B cell (primary cell): ENCODE measurements around the gene COL4A1. TPM values are rescaled to one million over a fixed set of nuclear protein-coding genes. Genes with fewer than 3 reads are reported as not detected.

Source experiments
- ATAC-seq: fragments of 200-7000 bp; cut with Tn5 transposase; one replicate; pipeline ENCODE4 v1.10.0; 2021; ENCODE audit warnings: low read depth, mild to moderate bottlenecking, moderate number of reproducible peaks, moderate library complexity
- CTCF ChIA-PET: fragments of 350-600 bp; sonication (Branson Sonifier 250); formaldehyde crosslinking; loops from one replicate; lab custom pipeline; 2021; ENCODE audit warnings: antibody characterized with exemption, inconsistent platforms; lab: Charles Lee
- POLR2A ChIA-PET: fragments of 350-600 bp; sonication (Branson Sonifier 250); formaldehyde crosslinking; loops from one replicate; lab custom pipeline; 2021; ENCODE audit warnings: antibody characterized with exemption; lab: Charles Lee
- DNase-seq: peaks from one replicate; pipeline ENCODE4 v3.0.0; 2013
- H2AFZ ChIP-seq: 2 replicates; pipeline ENCODE4 v1.6.1; 2012; ENCODE audit warnings: mild to moderate bottlenecking, low read depth, low read length; ENCODE audit not compliant: insufficient read depth, poor library complexity, severe bottlenecking
- H3K27ac ChIP-seq, 2 donors: 1 replicate in 1 of 2; 2 replicates in 1 of 2; pipeline ENCODE4 v1.5.1; 2012 to 2013; ENCODE audit warnings: low read length in 2 of 2, mild to moderate bottlenecking in 2 of 2, moderate library complexity in 1 of 2
- H3K27me3 ChIP-seq, 4 experiments: fragments of 200-600 bp in 1 of 4; sonication (generic) in 1 of 4; replicated peaks in 1 of 4; 1 replicate in 2 of 4; 2 replicates in 2 of 4; pipeline versions ENCODE4 v1.6.1 to v1.7.0; 2013 to 2016; ENCODE audit warnings: low read length in 3 of 4, mild to moderate bottlenecking in 2 of 4, mixed read lengths in 1 of 4, moderate library complexity in 1 of 4; ENCODE audit not compliant: insufficient read depth in 4 of 4, control insufficient read depth in 3 of 4; ENCODE audit errors: control extremely low read depth in 1 of 4
- H3K36me3 ChIP-seq, 2 experiments: replicated peaks in 1 of 2; 1 replicate in 1 of 2; 2 replicates in 1 of 2; pipeline versions ENCODE4 v1.6.1 to v1.7.1; 2013; ENCODE audit warnings: low read length in 1 of 2; ENCODE audit not compliant: insufficient read depth in 2 of 2, control insufficient read depth in 1 of 2; ENCODE audit errors: control extremely low read depth in 1 of 2, extremely low read depth in 1 of 2
- H3K4me1 ChIP-seq, 2 donors: fragments of 200-600 bp in 1 of 2; sonication (generic) in 1 of 2; 1 replicate in 1 of 2; 2 replicates in 1 of 2; pipeline versions ENCODE4 v1.5.1 to v1.6.1; 2013 to 2017; ENCODE audit warnings: low read length in 2 of 2; ENCODE audit not compliant: control insufficient read depth in 2 of 2, insufficient read depth in 2 of 2
- H3K4me2 ChIP-seq: replicated peaks from 2 replicates; pipeline ENCODE3; 2012; ENCODE audit warnings: mild to moderate bottlenecking, low read depth, low read length; ENCODE audit not compliant: poor library complexity, severe bottlenecking
- H3K4me3 ChIP-seq, 5 experiments: fragments of 200-600 bp in 1 of 5; sonication (generic) in 1 of 5; 1 replicate in 3 of 5; 2 replicates in 2 of 5; pipeline versions ENCODE4 v1.5.1 to v1.7.0; 2011 to 2016; ENCODE audit warnings: low read length in 4 of 5, mild to moderate bottlenecking in 4 of 5, low read depth in 2 of 5, control low read depth in 1 of 5, moderate library complexity in 1 of 5; ENCODE audit not compliant: insufficient read depth in 1 of 5; ENCODE audit errors: control extremely low read depth in 1 of 5, extremely low read depth in 1 of 5
- H3K79me2 ChIP-seq: fragments of 200-600 bp; sonication (generic); one replicate; pipeline ENCODE4 v1.6.0; 2016; ENCODE audit warnings: low read length; ENCODE audit not compliant: control insufficient read depth, insufficient read depth
- H3K9ac ChIP-seq: fragments of 200-600 bp; sonication (generic); 2 replicates; pipeline ENCODE4 v1.6.1; 2017; ENCODE audit warnings: mild to moderate bottlenecking, low read length, moderate library complexity
- H3K9me3 ChIP-seq, 3 donors: one replicate each; pipeline versions ENCODE4 v1.6.1 to v1.7.1; 2013; ENCODE audit warnings: low read length in 2 of 3; ENCODE audit not compliant: control insufficient read depth in 2 of 3, insufficient read depth in 1 of 3; ENCODE audit errors: control extremely low read depth in 1 of 3
- H4K20me1 ChIP-seq: 2 replicates; pipeline ENCODE4 v1.6.0; 2012; ENCODE audit warnings: mild to moderate bottlenecking, low read length; ENCODE audit not compliant: insufficient read depth, control insufficient read depth, poor library complexity, severe bottlenecking
- H3K27ac Mint-ChIP-seq: one replicate; pipeline ENCODE4 v1.8.0; 2021; ENCODE audit warnings: mixed read lengths
- H3K27me3 Mint-ChIP-seq: one replicate; pipeline ENCODE4 v1.8.0; 2021; ENCODE audit warnings: mixed read lengths
- H3K4me1 Mint-ChIP-seq: one replicate; pipeline ENCODE4 v1.8.0; 2021; ENCODE audit warnings: mixed read lengths
- H3K4me3 Mint-ChIP-seq: one replicate; pipeline ENCODE4 v1.8.0; 2021; ENCODE audit warnings: mixed read lengths
- H3K9me3 Mint-ChIP-seq: one replicate; pipeline ENCODE4 v1.8.0; 2022; ENCODE audit warnings: mixed read lengths; ENCODE audit not compliant: insufficient read depth
- EZH2 ChIP-seq: IDR thresholded peaks from 2 replicates; pipeline ENCODE4 v1.6.1; 2012; ENCODE audit warnings: borderline replicate concordance, low read depth, mild to moderate bottlenecking, moderate library complexity, low read length; ENCODE audit not compliant: insufficient read depth, poor library complexity, severe bottlenecking
- WGBS: methylation state at CpG from one replicate; pipeline ENCODE4 v1.1.5; 2013; ENCODE audit warnings: missing lambda C conversion rate; ENCODE audit not compliant: insufficient coverage; 5-methylcytosine and 5-hydroxymethylcytosine counted together
- intact Hi-C: fragments of 100-400 bp; cut with micrococcal nuclease; formaldehyde crosslinking; loops from one replicate; pipeline ENCODE4 v1.10.0; 2022
- polyA plus RNA-seq: library from polyadenylated mRNA; depleted of rRNA; stranded (reverse); fragments of >200 nt; gene quantifications from 2 replicates; pipeline ENCODE4 v1.2.3, GENCODE V29; 2012
- total RNA-seq, 2 donors: library from RNA; stranded (reverse); fragments of 120-200 nt in 1 of 2; gene quantifications; 1 replicate in 1 of 2; 2 replicates in 1 of 2; pipeline versions ENCODE4 v1.2.3 to v1.2.4, GENCODE V29; 2013 to 2022
- TF ChIP-seq, protein P1 (sequence below): fragments of 200-600 bp; IDR thresholded peaks from one replicate; pipeline ENCODE4 v1.8.0; 2022; ENCODE audit warnings: antibody characterized with exemption, mild to moderate bottlenecking

COL4A1 gene
- total and polyA plus RNA-seq, 2 donors (not counting 1 experiment from before 2014, with no cell fraction given) = not detected

DNA sequence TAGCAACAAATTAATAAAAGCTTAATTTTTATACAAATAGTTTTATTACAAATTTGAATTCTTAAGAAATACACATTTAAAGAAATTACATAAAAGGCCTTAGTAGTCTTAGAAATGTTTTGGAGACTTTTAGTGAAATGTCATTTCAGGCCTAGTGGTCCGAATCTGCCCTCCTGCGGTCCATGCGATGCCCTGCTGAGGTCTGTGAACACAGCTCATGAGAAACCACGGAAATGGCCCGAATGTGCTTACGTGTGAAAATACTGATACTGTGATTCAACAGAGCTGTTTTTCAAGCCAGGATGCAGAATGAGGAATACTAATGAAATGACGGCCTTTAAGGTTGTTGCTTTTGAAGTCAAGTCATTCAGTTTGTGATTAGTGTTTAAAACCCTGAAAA lies 157.9 kb downstream of the COL4A1 start:
- H4K20me1 ChIP-seq = no peaks in the 10 kb centered on the region
- no peak overlapping the region for H3K9ac ChIP-seq
- Mint-ChIP-seq H3K4me1 (no peaks in the 10 kb centered on the region), H3K27me3 (no peaks in the 10 kb centered on the region), H3K9me3 (no peaks in the 10 kb centered on the region), H3K4me3 (no peak overlapping the region), H3K27ac (no peak overlapping the region)
- DNase-seq = no peak
- ChIA-PET POLR2A (no interaction called here), CTCF (no interaction called here)
- H3K4me3 ChIP-seq = no peak overlapping the region
- TF ChIP-seq EZH2 = no peak
- TF ChIP-seq, protein P1, sequence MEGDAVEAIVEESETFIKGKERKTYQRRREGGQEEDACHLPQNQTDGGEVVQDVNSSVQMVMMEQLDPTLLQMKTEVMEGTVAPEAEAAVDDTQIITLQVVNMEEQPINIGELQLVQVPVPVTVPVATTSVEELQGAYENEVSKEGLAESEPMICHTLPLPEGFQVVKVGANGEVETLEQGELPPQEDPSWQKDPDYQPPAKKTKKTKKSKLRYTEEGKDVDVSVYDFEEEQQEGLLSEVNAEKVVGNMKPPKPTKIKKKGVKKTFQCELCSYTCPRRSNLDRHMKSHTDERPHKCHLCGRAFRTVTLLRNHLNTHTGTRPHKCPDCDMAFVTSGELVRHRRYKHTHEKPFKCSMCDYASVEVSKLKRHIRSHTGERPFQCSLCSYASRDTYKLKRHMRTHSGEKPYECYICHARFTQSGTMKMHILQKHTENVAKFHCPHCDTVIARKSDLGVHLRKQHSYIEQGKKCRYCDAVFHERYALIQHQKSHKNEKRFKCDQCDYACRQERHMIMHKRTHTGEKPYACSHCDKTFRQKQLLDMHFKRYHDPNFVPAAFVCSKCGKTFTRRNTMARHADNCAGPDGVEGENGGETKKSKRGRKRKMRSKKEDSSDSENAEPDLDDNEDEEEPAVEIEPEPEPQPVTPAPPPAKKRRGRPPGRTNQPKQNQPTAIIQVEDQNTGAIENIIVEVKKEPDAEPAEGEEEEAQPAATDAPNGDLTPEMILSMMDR = no peak
- no peaks in the 10 kb centered on the region for H3K9me3 ChIP-seq
- no peak overlapping the region for H2AFZ ChIP-seq
- ATAC-seq = no peak
- no peaks in the 10 kb centered on the region for H3K36me3 ChIP-seq
- no peaks in the 10 kb centered on the region for H3K4me1 ChIP-seq
- H3K79me2 ChIP-seq = no peaks in the 10 kb centered on the region
- WGBS = 94% methylated on average over 5 of the region's 7 CpGs
- H3K27me3 ChIP-seq = no peaks in the 10 kb centered on the region
- no peak overlapping the region for H3K4me2 ChIP-seq
- no peak overlapping the region for H3K27ac ChIP-seq
- intact Hi-C loops = no loop called here

DNA sequence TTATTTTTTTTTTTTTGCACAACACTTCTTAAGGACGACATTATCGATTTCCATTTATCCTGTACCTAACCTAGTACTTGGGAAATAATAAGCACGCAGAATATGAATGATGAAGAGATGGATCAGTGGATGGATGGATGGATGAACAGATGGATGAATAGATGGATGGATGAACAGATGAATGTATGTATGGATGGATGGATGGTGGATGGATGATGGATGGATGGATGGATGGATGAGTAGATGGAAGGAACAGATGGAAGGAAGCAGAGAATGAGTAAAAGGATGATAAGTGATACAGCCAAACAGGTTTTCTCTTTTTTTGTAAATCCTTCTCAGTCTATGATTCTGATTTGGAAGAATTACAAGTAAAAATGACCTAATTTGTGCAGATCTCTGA lies 166.9 kb downstream of the COL4A1 start:
- 100% methylated on average over 1 of the region's 3 CpGs for WGBS
- no peaks in the 10 kb centered on the region for H3K9me3 Mint-ChIP-seq
- H3K27ac Mint-ChIP-seq = no peak overlapping the region
- Histone ChIP-seq H3K27me3 (peaks cover 0 to 4% (median under 1%) of the 10 kb centered on the region in 4 experiments), H3K4me1 (peaks cover 7 to 11% of the 10 kb centered on the region in 2 donors), H3K4me3 (no peak overlapping the region), H3K9ac (no peak overlapping the region), H3K36me3 (no peaks in the 10 kb centered on the region), H3K9me3 (no peaks in the 10 kb centered on the region), H3K4me2 (no peak overlapping the region), H3K79me2 (no peaks in the 10 kb centered on the region), H2AFZ (no peak overlapping the region), H3K27ac (no peak overlapping the region), H4K20me1 (no peaks in the 10 kb centered on the region)
- peaks cover 29% of the 10 kb centered on the region for H3K27me3 Mint-ChIP-seq
- no peak overlapping the region for H3K4me3 Mint-ChIP-seq
- CTCF ChIA-PET = no interaction called here
- intact Hi-C loops = no loop called here
- TF ChIP-seq, protein P1 = no peak
- no peak for TF ChIP-seq EZH2
- ATAC-seq = no peak
- POLR2A ChIA-PET = no interaction called here
- H3K4me1 Mint-ChIP-seq = peaks cover 11% of the 10 kb centered on the region
- no peak for DNase-seq
